A549 (cell line): Measurements from ENCODE around the gene TVP23A. TPM values are rescaled to one million over a fixed set of nuclear protein-coding genes. Genes with fewer than 3 reads are reported as not detected.
"Not testable (repeated sequence)": the region's sequence is repeated elsewhere in the genome, so short reads cannot be mapped to it uniquely, and the experiment has no call there.

Experiments
- ATAC-seq, 2 experiments: fragments of 200-7000 bp in 1 of 2; fragments of >200 bp in 1 of 2; cut with Nextera tagmentation in 1 of 2; cut with Tn5 transposase in 1 of 2; 3 replicates each; pipeline versions ENCODE4 v1.8.0 to v1.9.1; 2018 to 2020; ENCODE audit warnings: mild to moderate bottlenecking in 1 of 2, moderate library complexity in 1 of 2
- CTCF ChIA-PET: fragments of 300-600 bp; sonication (Branson Sonifier 250); formaldehyde crosslinking; extraction: SDS; loops from one replicate; lab custom pipeline; 2021; ENCODE audit warnings: antibody characterized with exemption, inconsistent platforms; lab: Yijun Ruan, JAX
- POLR2A ChIA-PET: fragments of 350-600 bp; formaldehyde crosslinking; extraction: SDS; loops from one replicate; lab custom pipeline; 2021; ENCODE audit warnings: antibody characterized with exemption, inconsistent platforms; lab: Yijun Ruan, JAX
- DNase-seq, 2 experiments: peaks; one replicate each; pipeline versions ENCODE4 v3.0.0 to v3.0.0-alpha.2; 2011 to 2016; ENCODE audit warnings: low read depth in 1 of 2, low spot score in 1 of 2
- FAIRE-seq: peaks from 2 replicates; lab custom pipeline; 2011; peaks lifted over from hg19 to GRCh38; lab: Jason Lieb, UNC
- H3K27ac ChIP-seq, 2 experiments: fragments of >200 bp; sonication (Bioruptor Twin); formaldehyde crosslinking; 3 replicates each; pipeline ENCODE4 v1.5.1; 2016 to 2017
- H3K4me1 ChIP-seq: fragments of >200 bp; sonication (Bioruptor Twin); formaldehyde crosslinking; 3 replicates; pipeline ENCODE4 v1.6.1; 2016
- H3K4me2 ChIP-seq: fragments of >200 bp; sonication (Bioruptor Twin); formaldehyde crosslinking; 3 replicates; pipeline ENCODE4 v1.6.1; 2016
- H3K4me3 ChIP-seq: fragments of >200 bp; sonication (Bioruptor Twin); formaldehyde crosslinking; 3 replicates; pipeline ENCODE4 v1.5.1; 2016
- H3K9me3 ChIP-seq: fragments of >200 bp; sonication (Bioruptor Twin); formaldehyde crosslinking; 3 replicates; pipeline ENCODE4 v1.6.1; 2016
- BHLHE40 ChIP-seq: IDR thresholded peaks from 2 replicates; pipeline ENCODE4 v1.6.1; 2012; ENCODE audit warnings: low read depth, low read length, inconsistent platforms
- CHD4 ChIP-seq: fragments of 200-600 bp; sonication (generic); IDR thresholded peaks from 2 replicates; pipeline ENCODE4 v1.6.1; 2016; ENCODE audit warnings: antibody characterized with exemption, mild to moderate bottlenecking, borderline replicate concordance
- EHMT2 ChIP-seq: fragments of 200-600 bp; sonication (generic); IDR thresholded peaks from 2 replicates; pipeline ENCODE4 v1.6.1; 2016; ENCODE audit warnings: antibody characterized with exemption, low read depth, mild to moderate bottlenecking, moderate library complexity
- ESRRA ChIP-seq: fragments of 150-350 bp; IDR thresholded peaks from 2 replicates; pipeline ENCODE4 v1.6.1; 2014; ENCODE audit warnings: mild to moderate bottlenecking, low read length, borderline replicate concordance
- HDAC2 ChIP-seq: fragments of 200-600 bp; sonication (generic); IDR thresholded peaks from 2 replicates; pipeline ENCODE4 v1.6.1; 2016
- HOXA7 ChIP-seq: fragments of 250-450 bp; sonication (Bioruptor Pico); IDR thresholded peaks from 2 replicates; pipeline ENCODE4 v1.5.0; 2020; ENCODE audit warnings: mild to moderate bottlenecking, moderate library complexity
- HOXB13 ChIP-seq: fragments of 250-450 bp; sonication (Bioruptor Pico); IDR thresholded peaks from 2 replicates; pipeline ENCODE4 v1.5.0; 2020; ENCODE audit warnings: low read depth, mild to moderate bottlenecking, moderate library complexity
- HOXB5 ChIP-seq: fragments of 250-450 bp; sonication (Bioruptor Pico); IDR thresholded peaks from 2 replicates; pipeline ENCODE4 v1.5.0; 2020; ENCODE audit warnings: mild to moderate bottlenecking, moderate library complexity
- MYC ChIP-seq: IDR thresholded peaks from 2 replicates; pipeline ENCODE4 v1.6.1; 2012; ENCODE audit warnings: mild to moderate bottlenecking, inconsistent platforms, low read length, improper control_type of control experiment, borderline replicate concordance
- NFE2L2 ChIP-seq: fragments of 150-350 bp; conservative IDR thresholded peaks from 2 replicates; pipeline ENCODE4 v1.6.1; 2014; ENCODE audit warnings: low read length
- POLR2AphosphoS2 ChIP-seq: conservative IDR thresholded peaks from 2 replicates; pipeline ENCODE4 v1.6.1; 2012; ENCODE audit warnings: low read length, improper control_type of control experiment, inconsistent platforms
- RAD21 ChIP-seq, 2 experiments: fragments of >200 bp in 1 of 2; sonication (Bioruptor Twin) in 1 of 2; formaldehyde crosslinking in 1 of 2; IDR thresholded peaks in 1 of 2; conservative IDR thresholded peaks in 1 of 2; 2 replicates in 1 of 2; 3 replicates in 1 of 2; pipeline ENCODE4 v1.6.1; 2012 to 2018; ENCODE audit warnings: inconsistent platforms in 1 of 2
- RNF2 ChIP-seq: fragments of 200-600 bp; sonication (generic); IDR thresholded peaks from 2 replicates; pipeline ENCODE4 v1.6.1; 2016; ENCODE audit warnings: low read depth, mild to moderate bottlenecking, antibody characterized with exemption, moderate library complexity, borderline replicate concordance
- SREBF2 ChIP-seq: fragments of 450-650 bp; IDR thresholded peaks from 2 replicates; pipeline ENCODE4 v1.6.1; 2014; ENCODE audit warnings: mild to moderate bottlenecking, moderate library complexity
- ZC3H11A ChIP-seq: fragments of 450-650 bp; IDR thresholded peaks from 2 replicates; pipeline ENCODE4 v1.6.1; 2014; ENCODE audit warnings: antibody characterized with exemption, mild to moderate bottlenecking
- ZSCAN20 ChIP-seq: fragments of 250-450 bp; sonication (Bioruptor Pico); IDR thresholded peaks from 2 replicates; pipeline ENCODE4 v1.8.0; 2022; ENCODE audit warnings: mild to moderate bottlenecking, moderate library complexity
- WGBS: methylation state at CpG from one replicate; pipeline ENCODE4 v1.1.6; 2017; ENCODE audit errors: missing lambda C conversion rate; 5-methylcytosine and 5-hydroxymethylcytosine counted together
- polyA plus RNA-seq, 4 experiments: library from polyadenylated mRNA; depleted of rRNA in 3 of 4; stranded (reverse); fragments of >200 nt; fragmentation: RNase III in 1 of 4; extraction: RNeasy Plus Mini Kit Qiagen cat#74134 plus additional on column Dnase treatment in 1 of 4; gene quantifications; 2 replicates in 3 of 4; 3 replicates in 1 of 4; pipeline ENCODE4 v1.2.3, GENCODE V29; 2011 to 2017
- TF ChIP-seq, protein P1 (sequence below): fragments of 150-350 bp; IDR thresholded peaks from 2 replicates; pipeline ENCODE4 v1.6.1; 2014; ENCODE audit warnings: low read depth, mild to moderate bottlenecking, low read length
- TF ChIP-seq, protein P2 (sequence below): fragments of 450-650 bp; IDR thresholded peaks from 2 replicates; pipeline ENCODE4 v1.6.1; 2014; ENCODE audit warnings: antibody characterized with exemption
- TF ChIP-seq, protein P3 (sequence below): fragments of 250-450 bp; sonication (Bioruptor Pico); IDR thresholded peaks from 2 replicates; pipeline ENCODE4 v1.5.0; 2020; ENCODE audit warnings: low read depth, mild to moderate bottlenecking, moderate library complexity
- TF ChIP-seq, protein P4 (sequence below): fragments of >200 bp; sonication (Bioruptor Twin); formaldehyde crosslinking; IDR thresholded peaks from 3 replicates; pipeline ENCODE4 v1.5.1; 2016
- TF ChIP-seq, protein P5 (sequence below): fragments of >200 bp; sonication (Bioruptor Twin); formaldehyde crosslinking; IDR thresholded peaks from 2 replicates; pipeline ENCODE4 v1.6.1; 2016

Gene TVP23A
- polyA plus RNA-seq, 2 of the 4 experiments (the other 2 are of a cell fraction), result 0.03 TPM; not detected in 1

DNA sequence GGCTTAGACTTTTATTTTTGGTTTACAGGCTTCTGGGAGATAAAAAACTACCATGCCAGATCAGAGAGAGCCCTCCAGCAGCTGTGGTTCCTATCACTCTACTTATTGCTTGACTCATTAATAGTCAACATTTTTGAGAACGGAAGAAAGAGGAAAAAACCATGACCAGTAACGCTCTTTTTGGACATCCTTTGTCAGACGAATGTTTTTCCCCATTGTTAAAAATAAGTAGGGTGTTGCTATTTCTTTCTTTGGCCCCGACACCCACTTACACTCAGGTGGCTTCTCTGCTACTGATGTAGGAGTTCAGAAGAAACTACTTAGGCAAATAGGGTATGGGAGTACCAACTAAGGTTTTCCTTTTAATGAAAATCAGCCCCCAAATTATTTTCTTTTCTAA is 27.5 kb downstream of the TVP23A start:
- Histone ChIP-seq H3K4me2 (no peak overlapping the region), H3K27ac (no peak overlapping the region), H3K9me3 (no peaks in the 10 kb centered on the region), H3K4me3 (no peak overlapping the region), H3K4me1 (no peaks in the 10 kb centered on the region)
- 52% methylated on average over 4 of the region's 4 CpGs for WGBS
- DNase-seq (no peak), ATAC-seq (no peak), FAIRE-seq (no peak)
- CTCF ChIA-PET, result no interaction called here
- POLR2A ChIA-PET, result no interaction called here
- TF ChIP-seq BHLHE40 (no peak), ZSCAN20 (CRISPR knock-in tag) (no peak), RNF2 (no peak), SREBF2 (no peak), RAD21 (conservative IDR thresholded peaks at IDR 0.05 in 1 of 2, IDR thresholded peaks at IDR 0.05 in 1 of 2) (no peak), HDAC2 (no peak), NFE2L2 (no peak), EHMT2 (no peak), MYC (no peak), HOXA7 (CRISPR knock-in tag) (no peak)
- TF ChIP-seq, protein P1, sequence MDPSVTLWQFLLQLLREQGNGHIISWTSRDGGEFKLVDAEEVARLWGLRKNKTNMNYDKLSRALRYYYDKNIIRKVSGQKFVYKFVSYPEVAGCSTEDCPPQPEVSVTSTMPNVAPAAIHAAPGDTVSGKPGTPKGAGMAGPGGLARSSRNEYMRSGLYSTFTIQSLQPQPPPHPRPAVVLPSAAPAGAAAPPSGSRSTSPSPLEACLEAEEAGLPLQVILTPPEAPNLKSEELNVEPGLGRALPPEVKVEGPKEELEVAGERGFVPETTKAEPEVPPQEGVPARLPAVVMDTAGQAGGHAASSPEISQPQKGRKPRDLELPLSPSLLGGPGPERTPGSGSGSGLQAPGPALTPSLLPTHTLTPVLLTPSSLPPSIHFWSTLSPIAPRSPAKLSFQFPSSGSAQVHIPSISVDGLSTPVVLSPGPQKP, result no peak
- TF ChIP-seq, protein P2, sequence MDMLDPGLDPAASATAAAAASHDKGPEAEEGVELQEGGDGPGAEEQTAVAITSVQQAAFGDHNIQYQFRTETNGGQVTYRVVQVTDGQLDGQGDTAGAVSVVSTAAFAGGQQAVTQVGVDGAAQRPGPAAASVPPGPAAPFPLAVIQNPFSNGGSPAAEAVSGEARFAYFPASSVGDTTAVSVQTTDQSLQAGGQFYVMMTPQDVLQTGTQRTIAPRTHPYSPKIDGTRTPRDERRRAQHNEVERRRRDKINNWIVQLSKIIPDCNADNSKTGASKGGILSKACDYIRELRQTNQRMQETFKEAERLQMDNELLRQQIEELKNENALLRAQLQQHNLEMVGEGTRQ, result no peak
- TF ChIP-seq, protein P3, sequence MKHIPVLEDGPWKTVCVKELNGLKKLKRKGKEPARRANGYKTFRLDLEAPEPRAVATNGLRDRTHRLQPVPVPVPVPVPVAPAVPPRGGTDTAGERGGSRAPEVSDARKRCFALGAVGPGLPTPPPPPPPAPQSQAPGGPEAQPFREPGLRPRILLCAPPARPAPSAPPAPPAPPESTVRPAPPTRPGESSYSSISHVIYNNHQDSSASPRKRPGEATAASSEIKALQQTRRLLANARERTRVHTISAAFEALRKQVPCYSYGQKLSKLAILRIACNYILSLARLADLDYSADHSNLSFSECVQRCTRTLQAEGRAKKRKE, result no peak
- TF ChIP-seq, protein P4, sequence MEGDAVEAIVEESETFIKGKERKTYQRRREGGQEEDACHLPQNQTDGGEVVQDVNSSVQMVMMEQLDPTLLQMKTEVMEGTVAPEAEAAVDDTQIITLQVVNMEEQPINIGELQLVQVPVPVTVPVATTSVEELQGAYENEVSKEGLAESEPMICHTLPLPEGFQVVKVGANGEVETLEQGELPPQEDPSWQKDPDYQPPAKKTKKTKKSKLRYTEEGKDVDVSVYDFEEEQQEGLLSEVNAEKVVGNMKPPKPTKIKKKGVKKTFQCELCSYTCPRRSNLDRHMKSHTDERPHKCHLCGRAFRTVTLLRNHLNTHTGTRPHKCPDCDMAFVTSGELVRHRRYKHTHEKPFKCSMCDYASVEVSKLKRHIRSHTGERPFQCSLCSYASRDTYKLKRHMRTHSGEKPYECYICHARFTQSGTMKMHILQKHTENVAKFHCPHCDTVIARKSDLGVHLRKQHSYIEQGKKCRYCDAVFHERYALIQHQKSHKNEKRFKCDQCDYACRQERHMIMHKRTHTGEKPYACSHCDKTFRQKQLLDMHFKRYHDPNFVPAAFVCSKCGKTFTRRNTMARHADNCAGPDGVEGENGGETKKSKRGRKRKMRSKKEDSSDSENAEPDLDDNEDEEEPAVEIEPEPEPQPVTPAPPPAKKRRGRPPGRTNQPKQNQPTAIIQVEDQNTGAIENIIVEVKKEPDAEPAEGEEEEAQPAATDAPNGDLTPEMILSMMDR, result no peak
- TF ChIP-seq, protein P5, sequence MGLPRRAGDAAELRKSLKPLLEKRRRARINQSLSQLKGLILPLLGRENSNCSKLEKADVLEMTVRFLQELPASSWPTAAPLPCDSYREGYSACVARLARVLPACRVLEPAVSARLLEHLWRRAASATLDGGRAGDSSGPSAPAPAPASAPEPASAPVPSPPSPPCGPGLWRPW, result no peak

DNA sequence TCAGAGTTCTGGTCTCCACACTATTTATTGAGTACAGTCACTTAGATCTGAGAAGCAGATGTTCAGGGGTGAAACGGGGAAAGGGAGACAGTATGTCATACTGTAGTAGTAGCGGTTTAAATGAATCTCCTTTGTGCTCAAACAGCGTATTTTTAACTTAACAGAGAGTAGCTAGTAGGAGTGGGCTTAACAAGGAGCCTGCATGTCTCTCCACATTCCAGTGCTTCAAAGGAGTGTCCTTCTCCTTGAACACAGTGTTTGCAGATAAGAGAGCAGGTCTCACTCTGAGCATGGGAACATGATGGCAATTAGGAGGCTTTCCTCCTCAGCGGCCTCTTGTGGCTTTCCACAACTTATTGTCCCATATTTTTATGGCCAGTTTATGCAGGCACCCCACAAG is 30.0 kb downstream of the TVP23A start:
- H3K9me3 ChIP-seq, H3K4me2 ChIP-seq, H3K27ac ChIP-seq, DNase-seq, H3K4me1 ChIP-seq, POLR2A ChIA-PET, CTCF ChIA-PET, ATAC-seq, H3K4me3 ChIP-seq, FAIRE-seq: not testable (repeated sequence)
- WGBS, result 65% methylated on average over 4 of the region's 4 CpGs

DNA sequence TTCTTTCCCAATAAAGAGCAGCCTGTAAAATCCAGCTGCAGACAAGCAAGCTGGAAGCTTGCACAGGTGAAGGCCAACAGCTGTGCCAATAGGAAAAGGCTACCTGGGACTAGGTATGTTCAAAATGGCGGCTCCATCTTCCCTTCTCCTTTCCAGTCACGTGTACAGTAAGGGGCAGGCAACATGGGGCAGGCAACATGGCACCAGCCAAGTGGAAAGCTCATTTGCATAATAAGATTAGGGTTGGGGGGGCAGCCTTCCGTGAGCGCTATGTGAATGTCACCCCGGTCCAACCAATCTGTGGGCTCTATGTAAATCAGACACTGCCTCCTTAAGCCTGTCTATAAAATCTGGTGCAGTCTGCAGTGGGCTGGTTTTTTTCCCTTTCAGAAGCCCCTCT is 31.3 kb downstream of the TVP23A start:
- Histone ChIP-seq H3K4me3 (no peak overlapping the region), H3K27ac (no peak overlapping the region), H3K9me3 (no peaks in the 10 kb centered on the region)
- no peak for FAIRE-seq
- no peak for ATAC-seq
- TF ChIP-seq HOXB13 (CRISPR knock-in tag) (no peak), CHD4 (no peak), ZSCAN20 (CRISPR knock-in tag) (no peak), ZC3H11A (no peak), ESRRA (no peak), HOXB5 (no peak), POLR2AphosphoS2 (no peak), SREBF2 (no peak)
- TF ChIP-seq, protein P4, result no peak
- TF ChIP-seq, all 56 proteins: peak for 0
- POLR2A ChIA-PET, result no interaction called here
- no peak for DNase-seq
- no peak overlapping the region for H3K4me2 ChIP-seq
- H3K4me1 ChIP-seq, result no peaks in the 10 kb centered on the region
- CTCF ChIA-PET, result no interaction called here
- 57% methylated on average over 5 of the region's 5 CpGs for WGBS
